Large intestine (tissue), 3 donors: ENCODE measurements around the gene MAP2. TPM values are rescaled to one million over a fixed set of nuclear protein-coding genes. Genes with fewer than 3 reads are reported as not detected.

Source experiments
- DNase-seq, 2 donors: peaks; one replicate each; pipeline versions ENCODE4 v3.0.0 to v3.0.0-alpha.2; 2013
- H3K27ac ChIP-seq: one replicate; pipeline ENCODE4 v1.5.1; 2013; ENCODE audit warnings: low read length
- H3K27me3 ChIP-seq: 2 replicates; pipeline ENCODE4 v1.6.1; 2013; ENCODE audit warnings: low read length; ENCODE audit not compliant: control insufficient read depth, insufficient read depth
- H3K36me3 ChIP-seq: 2 replicates; pipeline ENCODE4 v1.6.1; 2013; ENCODE audit warnings: low read length; ENCODE audit not compliant: control insufficient read depth, insufficient read depth
- H3K4me1 ChIP-seq: one replicate; pipeline ENCODE4 v1.6.1; 2013; ENCODE audit warnings: low read length; ENCODE audit not compliant: control insufficient read depth, insufficient read depth
- H3K4me3 ChIP-seq: one replicate; pipeline ENCODE4 v1.5.1; 2013; ENCODE audit warnings: low read length
- H3K9me3 ChIP-seq: one replicate; pipeline ENCODE4 v1.6.1; 2013; ENCODE audit warnings: mild to moderate bottlenecking, low read depth, low read length, moderate library complexity; ENCODE audit not compliant: control insufficient read depth
- WGBS: methylation state at CpG from one replicate; pipeline ENCODE4 v1.1.5; 2013; ENCODE audit warnings: low lambda C conversion rate; ENCODE audit not compliant: insufficient coverage; 5-methylcytosine and 5-hydroxymethylcytosine counted together
- polyA plus RNA-seq: library from polyadenylated mRNA; unstranded; fragments of 120-200 nt; gene quantifications from one replicate; pipeline ENCODE4 v1.2.1, GENCODE V29; 2013

Gene MAP2
- polyA plus RNA-seq, 1 donor = 16.3 TPM

GRCh38 chr2:209690029-209690754 is 266.3 kb downstream of the MAP2 start:
- no peaks in the 10 kb centered on the region for H3K27me3 ChIP-seq
- H3K27ac ChIP-seq = no peak overlapping the region
- H3K36me3 ChIP-seq = no peaks in the 10 kb centered on the region
- 97% methylated on average over 5 of the region's 10 CpGs for WGBS
- no peaks in the 10 kb centered on the region for H3K4me1 ChIP-seq
- no peak for DNase-seq
- H3K9me3 ChIP-seq = no peaks in the 10 kb centered on the region
- H3K4me3 ChIP-seq = no peak overlapping the region

DNA sequence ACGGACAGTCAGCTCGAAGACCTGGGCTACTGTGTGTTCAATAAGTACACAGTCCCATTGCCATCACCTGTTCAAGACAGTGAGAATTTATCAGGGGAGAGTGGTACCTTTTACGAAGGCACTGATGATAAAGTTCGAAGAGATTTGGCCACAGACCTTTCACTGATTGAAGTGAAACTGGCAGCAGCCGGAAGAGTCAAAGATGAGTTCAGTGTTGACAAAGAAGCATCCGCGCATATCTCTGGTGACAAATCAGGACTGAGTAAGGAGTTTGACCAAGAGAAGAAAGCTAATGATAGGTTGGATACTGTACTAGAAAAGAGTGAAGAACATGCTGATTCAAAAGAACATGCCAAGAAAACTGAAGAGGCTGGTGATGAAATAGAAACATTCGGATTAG is 270.9 kb downstream of the MAP2 start:
- Histone ChIP-seq H3K4me3 (no peak overlapping the region), H3K36me3 (no peaks in the 10 kb centered on the region), H3K27me3 (no peaks in the 10 kb centered on the region), H3K27ac (no peak overlapping the region), H3K4me1 (no peaks in the 10 kb centered on the region), H3K9me3 (no peaks in the 10 kb centered on the region)
- 100% methylated on average over 4 of the region's 8 CpGs for WGBS
- DNase-seq = no peak

DNA sequence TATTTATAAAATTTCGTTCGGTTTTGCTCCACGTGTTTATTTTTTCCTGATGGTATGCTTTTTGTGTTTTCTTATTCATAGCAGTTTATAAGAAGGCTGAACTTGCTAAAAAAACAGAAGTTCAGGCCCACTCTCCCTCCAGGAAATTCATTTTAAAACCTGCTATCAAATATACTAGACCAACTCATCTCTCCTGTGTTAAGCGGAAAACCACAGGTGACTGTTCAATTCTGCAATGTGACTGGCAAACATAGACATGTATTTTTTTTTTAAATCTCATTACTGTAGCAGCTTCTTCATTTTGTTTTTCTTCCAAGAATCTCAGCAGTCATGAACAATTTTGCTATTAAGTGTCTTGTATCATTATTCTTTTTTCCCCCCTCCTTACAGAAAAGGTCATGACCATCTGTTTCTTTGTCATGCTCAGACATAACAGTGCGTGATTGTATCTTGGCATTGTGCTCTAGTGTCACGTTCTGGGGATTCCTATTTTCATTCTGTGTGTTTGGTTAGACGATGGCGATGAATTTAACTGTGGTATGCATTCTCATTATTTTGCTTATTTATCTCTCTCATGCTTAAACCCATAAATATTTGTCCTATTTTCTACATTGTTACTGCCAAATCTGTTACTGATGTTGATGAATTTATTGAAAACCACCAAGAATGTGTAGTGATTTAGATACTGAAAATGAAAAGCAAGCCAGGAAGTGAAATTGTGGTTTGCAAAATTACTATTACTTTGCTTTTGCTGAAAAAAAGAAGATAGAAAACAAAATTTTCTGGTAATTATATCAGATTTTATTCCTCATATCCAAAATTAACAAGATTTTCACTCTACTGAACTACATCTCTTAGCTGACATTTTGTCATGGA is 273.2 kb downstream of the MAP2 start:
- DNase-seq = no peak

GRCh38 chr2:209702775-209703174 is 278.9 kb downstream of the MAP2 start:
- WGBS = 100% methylated on average over 1 of the region's 2 CpGs
- Histone ChIP-seq H3K9me3 (no peaks in the 10 kb centered on the region), H3K4me1 (no peaks in the 10 kb centered on the region), H3K36me3 (no peaks in the 10 kb centered on the region), H3K4me3 (no peak overlapping the region), H3K27me3 (no peaks in the 10 kb centered on the region), H3K27ac (no peak overlapping the region)
- no peak for DNase-seq

More for the DNA sequence above, 273.2 kb downstream of the MAP2 start:
- no peaks in the 10 kb centered on the region for H3K9me3 ChIP-seq
- no peaks in the 10 kb centered on the region for H3K36me3 ChIP-seq
- H3K27me3 ChIP-seq = no peaks in the 10 kb centered on the region
- H3K27ac ChIP-seq = no peak overlapping the region
- no peak overlapping the region for H3K4me3 ChIP-seq
- H3K4me1 ChIP-seq = no peaks in the 10 kb centered on the region
- WGBS = 78% methylated on average over 3 of the region's 8 CpGs

DNA sequence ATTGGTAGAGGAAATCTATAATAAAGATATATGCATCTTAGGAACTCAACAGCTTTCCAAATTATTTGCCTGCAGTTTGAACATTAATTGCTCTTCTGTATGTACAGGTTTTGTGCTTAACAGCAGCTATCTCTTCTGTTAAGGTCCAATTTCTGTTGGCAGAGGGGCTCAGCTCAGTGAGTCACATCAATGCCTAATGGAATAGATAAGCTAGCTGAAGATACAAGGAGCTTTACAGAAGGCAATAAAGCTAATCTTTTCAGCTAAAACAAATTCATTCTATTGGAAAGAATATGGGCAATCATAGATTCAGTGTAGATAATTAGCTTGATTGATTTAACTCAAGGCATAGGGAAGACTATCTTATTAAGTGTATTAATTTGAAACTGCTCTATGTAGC is 289.4 kb downstream of the MAP2 start:
- Histone ChIP-seq H3K4me1 (no peaks in the 10 kb centered on the region), H3K36me3 (no peaks in the 10 kb centered on the region), H3K27ac (no peak overlapping the region), H3K27me3 (no peaks in the 10 kb centered on the region), H3K9me3 (no peaks in the 10 kb centered on the region), H3K4me3 (no peak overlapping the region)
- no peak for DNase-seq

GRCh38 chr2:209719034-209719433 is 295.2 kb downstream of the MAP2 start:
- H3K27ac ChIP-seq = no peak overlapping the region
- 88% methylated on average over 1 of the region's 5 CpGs for WGBS

DNA sequence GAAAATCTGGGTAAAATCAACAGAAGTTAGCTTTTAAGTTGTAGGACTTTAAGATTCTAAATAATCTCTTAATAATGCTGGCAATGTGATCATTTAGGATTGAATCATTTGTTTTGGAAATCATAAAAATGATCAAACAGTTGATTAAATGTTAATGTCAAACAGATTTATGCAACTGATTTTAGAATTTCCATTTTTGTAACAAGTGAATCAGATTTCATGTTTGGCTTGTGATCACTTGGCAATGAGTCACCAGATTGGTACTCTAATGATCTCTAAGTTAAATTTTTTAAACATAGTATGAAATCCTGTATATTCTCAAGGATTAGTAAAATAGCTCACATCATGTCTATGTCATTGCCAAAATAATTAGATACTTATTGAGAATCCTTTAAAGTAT is 297.6 kb downstream of the MAP2 start:
- Histone ChIP-seq H3K4me1 (no peaks in the 10 kb centered on the region), H3K4me3 (no peak overlapping the region), H3K9me3 (no peaks in the 10 kb centered on the region), H3K27me3 (no peaks in the 10 kb centered on the region), H3K36me3 (no peaks in the 10 kb centered on the region), H3K27ac (no peak overlapping the region)
- no peak for DNase-seq

More at GRCh38 chr2:209719034-209719433, 295.2 kb downstream of the MAP2 start:
- Histone ChIP-seq H3K9me3 (no peaks in the 10 kb centered on the region), H3K4me3 (no peak overlapping the region), H3K36me3 (no peaks in the 10 kb centered on the region), H3K4me1 (no peaks in the 10 kb centered on the region), H3K27me3 (no peaks in the 10 kb centered on the region)
- no peak for DNase-seq

DNA sequence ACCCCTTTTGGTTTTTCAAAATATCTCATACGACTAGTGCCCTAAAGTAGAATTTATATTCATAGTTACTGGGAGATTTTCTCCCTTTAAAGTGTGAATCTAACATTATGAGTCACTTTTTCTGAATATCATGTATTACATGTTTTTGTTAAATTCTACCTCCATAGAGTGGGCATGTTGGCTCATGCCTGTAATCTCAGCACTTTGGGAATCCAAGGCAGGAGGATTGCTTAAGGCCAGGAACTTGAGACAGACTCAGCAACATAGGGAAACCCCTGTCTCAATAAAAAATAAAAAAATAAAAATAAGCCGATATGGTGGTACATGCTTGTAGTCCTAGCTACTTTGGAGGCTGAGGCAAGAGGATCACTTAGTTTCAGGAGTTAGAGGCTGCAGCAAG is 302.5 kb downstream of the MAP2 start:
- Histone ChIP-seq H3K4me3 (no peak overlapping the region), H3K27me3 (no peaks in the 10 kb centered on the region), H3K4me1 (no peaks in the 10 kb centered on the region), H3K27ac (no peak overlapping the region), H3K36me3 (no peaks in the 10 kb centered on the region), H3K9me3 (no peaks in the 10 kb centered on the region)
- no peak for DNase-seq
- 88% methylated on average over 1 of the region's 2 CpGs for WGBS

DNA sequence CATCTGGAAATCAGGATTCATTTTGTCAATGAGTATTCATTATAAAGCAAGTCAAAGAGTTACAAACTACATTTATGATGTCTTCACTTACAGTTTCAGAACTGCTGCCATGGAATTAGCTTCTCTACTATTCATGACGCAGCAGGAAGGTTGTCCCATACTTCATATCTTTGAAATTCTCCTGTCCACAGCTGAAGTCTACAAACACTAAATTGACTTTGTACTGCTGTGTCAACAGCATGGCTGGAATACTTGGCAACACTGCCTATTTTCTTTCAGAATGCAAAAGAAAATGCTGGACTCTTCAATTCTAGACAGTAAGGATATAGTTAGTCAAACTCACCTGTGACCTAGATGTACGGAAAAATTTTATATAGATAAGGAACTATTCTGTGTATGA is 303.2 kb downstream of the MAP2 start:
- Histone ChIP-seq H3K4me3 (no peak overlapping the region), H3K36me3 (no peaks in the 10 kb centered on the region), H3K27me3 (no peaks in the 10 kb centered on the region), H3K27ac (no peak overlapping the region), H3K4me1 (no peaks in the 10 kb centered on the region), H3K9me3 (no peaks in the 10 kb centered on the region)
- no CpG with 5 or more reads among the region's 2 CpGs for WGBS
- DNase-seq = no peak

DNA sequence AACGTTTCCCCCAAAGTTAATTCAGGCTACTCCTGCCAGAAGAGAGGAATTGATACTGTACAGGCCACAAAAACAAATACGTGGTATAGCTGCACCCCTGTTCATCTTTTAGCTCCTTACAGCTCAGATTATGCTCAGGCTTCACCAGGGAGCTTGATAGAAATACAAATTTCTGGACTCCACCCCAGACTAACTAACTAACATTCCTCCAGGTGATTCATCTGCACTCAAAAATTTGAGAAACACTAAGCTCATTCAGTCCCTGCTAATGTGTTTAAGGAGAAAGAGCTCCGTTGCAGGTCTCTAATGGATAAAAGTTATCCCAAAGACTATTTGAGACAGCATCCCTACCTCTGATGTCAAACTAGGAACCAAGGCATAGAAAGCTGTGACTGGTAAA is 311.0 kb downstream of the MAP2 start:
- H3K27me3 ChIP-seq = no peaks in the 10 kb centered on the region

More for the DNA sequence above, 311.0 kb downstream of the MAP2 start:
- Histone ChIP-seq H3K36me3 (no peaks in the 10 kb centered on the region), H3K4me3 (no peak overlapping the region), H3K4me1 (no peaks in the 10 kb centered on the region), H3K9me3 (no peaks in the 10 kb centered on the region), H3K27ac (no peak overlapping the region)
- no CpG with 5 or more reads among the region's 3 CpGs for WGBS
- DNase-seq = no peak
